Measurements from ENCODE around the gene CCDC178. TPM values are rescaled to one million over a fixed set of nuclear protein-coding genes. Genes with fewer than 3 reads are reported as not detected.

The CCDC178 gene
- total and polyA plus RNA-seq, 2 of the 4 experiments (the other 2 are of a cell fraction): not detected

DNA sequence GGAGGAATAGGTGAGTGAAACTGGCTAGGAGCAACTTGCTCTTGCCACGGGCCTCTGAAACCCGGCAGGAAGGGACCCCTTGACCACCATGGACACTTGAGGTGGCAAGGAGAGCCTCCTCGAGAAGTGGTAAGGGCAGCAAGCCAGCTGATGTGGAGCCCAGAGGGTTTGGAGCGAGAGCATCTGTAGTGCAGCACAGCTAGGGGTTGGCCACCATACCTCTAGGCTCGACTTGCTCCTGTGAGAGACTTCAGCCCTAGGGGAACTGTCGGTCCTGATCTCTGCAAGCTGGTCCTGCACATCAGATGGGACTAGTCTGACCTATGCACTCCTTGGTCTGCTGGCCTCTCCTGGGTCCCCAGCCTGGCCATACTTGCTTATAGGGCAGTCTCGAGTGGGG, 158.4 kb downstream of the CCDC178 start:
- no peak overlapping the region for H4K8ac ChIP-seq (ENCODE audit: low read depth in 2 of 2, low read length in 2 of 2)
- in situ Hi-C loops (cut with MboI; ENCODE audit: low sequenced_read_pairs): no loop called here
- no peak overlapping the region for H2BK5ac ChIP-seq (ENCODE audit: low read depth, low read length, poor library complexity, severe bottlenecking)
- no peaks in the 10 kb centered on the region for H3K9me3 ChIP-seq (ENCODE audit: control insufficient read depth, insufficient read depth, low read length)
- H3K23ac ChIP-seq (ENCODE audit: low read depth, low read length): no peak overlapping the region
- H2BK20ac ChIP-seq (ENCODE audit: low read depth, low read length): no peak overlapping the region
- no TSS peak for BruUV-seq (replicated peaks)
- intact Hi-C loops (cut with micrococcal nuclease): no loop called here
- H3K4me3 ChIP-seq (ENCODE audit: insufficient read depth, low read depth, low read length): no peak overlapping the region
- no peak overlapping the region for H2AK5ac ChIP-seq (ENCODE audit: low read depth, low read length)
- H3K9me1 ChIP-seq (ENCODE audit: insufficient read depth, low read length): no peaks in the 10 kb centered on the region
- DNase-seq (no peak), ATAC-seq (ENCODE audit: low read depth) (no peak)
- CTCF ChIA-PET: no interaction called here
- H3K27me3 ChIP-seq (ENCODE audit: control insufficient read depth, insufficient read depth, low read length): no peaks in the 10 kb centered on the region
- H3K36me3 ChIP-seq (ENCODE audit: control insufficient read depth, insufficient read depth, low read length): no peaks in the 10 kb centered on the region
- H4K5ac ChIP-seq (ENCODE audit: low read depth, low read length): no peak overlapping the region
- POLR2A ChIA-PET (ENCODE audit: unreplicated experiment): no interaction called here
- no peak overlapping the region for H3K18ac ChIP-seq (ENCODE audit: low read depth, low read length)
- no peak overlapping the region for H3K56ac ChIP-seq (ENCODE audit: extremely low read depth, insufficient read depth, low read length)
- no peak overlapping the region for H2AFZ ChIP-seq (replicated peaks; ENCODE audit: low read length, poor library complexity)
- no peak overlapping the region for H2BK15ac ChIP-seq (ENCODE audit: low read depth, low read length)
- 53% methylated on average over 5 of the region's 7 CpGs; no CpG with 5 or more reads in 1 of the 2 experiments for WGBS, 2 experiments (ENCODE audit: extremely low coverage in 2 of 2, insufficient read length in 1 of 2)
- no peak overlapping the region for H3K14ac ChIP-seq (replicated peaks; ENCODE audit: low read depth, low read length)
- H2BK120ac ChIP-seq (ENCODE audit: low read depth, low read length): no peak overlapping the region
- no peak overlapping the region for H3K4ac ChIP-seq (ENCODE audit: low read depth, low read length)
- no peak overlapping the region for H3K4me2 ChIP-seq (ENCODE audit: low read depth, low read length)
- dilution Hi-C loops (cut with HindIII; ENCODE audit: low sequenced_read_pairs, unreplicated experiment): no loop called here
- no peaks in the 10 kb centered on the region for H4K20me1 ChIP-seq (ENCODE audit: insufficient read depth, low read length)
- no peak overlapping the region for H4K91ac ChIP-seq (ENCODE audit: insufficient read depth, low read depth, low read length)
- H3K4me1 ChIP-seq (ENCODE audit: control insufficient read depth, insufficient read depth, low read length): no peaks in the 10 kb centered on the region
- H2AK9ac ChIP-seq (replicated peaks; ENCODE audit: low read depth, low read length, poor library complexity): no peak overlapping the region
- H3K27ac ChIP-seq (ENCODE audit: insufficient read depth, low read length): no peak overlapping the region
- H3K79me1 ChIP-seq (ENCODE audit: low read depth in 1 of 2, low read length in 2 of 2): no peaks in the 10 kb centered on the region
- TF ChIP-seq SMC3 (IDR thresholded peaks at IDR 0.05; ENCODE audit: low read depth, low read length): no peak
- no peak overlapping the region for H3K9ac ChIP-seq (ENCODE audit: low read depth, low read length)
